Measurements from ENCODE around the gene TNFRSF19. TPM values are rescaled to one million over a fixed set of nuclear protein-coding genes. Genes with fewer than 3 reads are reported as not detected.

Gene TNFRSF19
- total and polyA plus RNA-seq, 4 donors = 0.27 to 2.8 (median 0.91) TPM

- H3K27ac ChIP-seq (ENCODE audit: low read depth in 1 of 2, low read length in 2 of 2) = no peak overlapping the region
- no peaks in the 10 kb centered on the region for H3K36me3 ChIP-seq (ENCODE audit: control insufficient read depth in 4 of 4, insufficient read depth in 3 of 4, low read depth in 1 of 4, low read length in 3 of 4)
- no peaks in the 10 kb centered on the region for H3K9me3 ChIP-seq (ENCODE audit: control insufficient read depth in 4 of 4, low read length in 3 of 4)
- no peaks in the 10 kb centered on the region for H3K4me1 ChIP-seq (ENCODE audit: control insufficient read depth in 4 of 4, insufficient read depth in 4 of 4, low read length in 3 of 4)
- TF ChIP-seq FOXA1 (IDR thresholded peaks at IDR 0.05) = no peak
- no peak for TF ChIP-seq GABPA (IDR thresholded peaks at IDR 0.05 in 1 of 2, conservative IDR thresholded peaks at IDR 0.05 in 1 of 2)
- no peak for TF ChIP-seq RAD21 (IDR thresholded peaks at IDR 0.05)
- no peak for TF ChIP-seq CTCF (IDR thresholded peaks at IDR 0.05; ENCODE audit: low read depth, low read length, missing input control)
- TF ChIP-seq REST (IDR thresholded peaks at IDR 0.05) = no peak
- TF ChIP-seq HNF4G (IDR thresholded peaks at IDR 0.05) = no peak
- no peak for TF ChIP-seq NR2F2 (IDR thresholded peaks at IDR 0.05)
- no peak for TF ChIP-seq MAX (IDR thresholded peaks at IDR 0.05)
- no peak for TF ChIP-seq RXRA (IDR thresholded peaks at IDR 0.05)
- no peak for TF ChIP-seq ZBTB33 (IDR thresholded peaks at IDR 0.05)
- TF ChIP-seq HNF4A (conservative IDR thresholded peaks at IDR 0.05) = no peak
- no peak for TF ChIP-seq YY1 (IDR thresholded peaks at IDR 0.05)
- no peak for TF ChIP-seq ATF3 (IDR thresholded peaks at IDR 0.05)
- H3K9ac ChIP-seq (ENCODE audit: low read depth in 1 of 2, low read length in 2 of 2) = no peak overlapping the region
- H3K4me3 ChIP-seq (ENCODE audit: low read depth in 1 of 3, low read length in 3 of 3) = no peak overlapping the region
- no peaks in the 10 kb centered on the region for H3K27me3 ChIP-seq (ENCODE audit: control insufficient read depth in 4 of 4, insufficient read depth in 4 of 4, low read length in 3 of 4)
- WGBS = 74% methylated on average over 1 of the region's 1 CpG
- DNase-seq (ENCODE audit: low spot score) = no peak
These were observed 28.2 kb downstream of the TNFRSF19 start for GRCh38 chr13:23598369-23598768.

- no peak for DNase-seq (ENCODE audit: low spot score)
- Histone ChIP-seq H3K4me3 (ENCODE audit: low read depth in 1 of 3, low read length in 3 of 3) (no peak overlapping the region), H3K36me3 (ENCODE audit: control insufficient read depth in 4 of 4, insufficient read depth in 3 of 4, low read depth in 1 of 4, low read length in 3 of 4) (no peaks in the 10 kb centered on the region), H3K27me3 (ENCODE audit: control insufficient read depth in 4 of 4, insufficient read depth in 4 of 4, low read length in 3 of 4) (no peaks in the 10 kb centered on the region), H3K9ac (ENCODE audit: low read depth in 1 of 2, low read length in 2 of 2) (no peak overlapping the region), H3K9me3 (ENCODE audit: control insufficient read depth in 4 of 4, low read length in 3 of 4) (no peaks in the 10 kb centered on the region), H3K4me1 (ENCODE audit: control insufficient read depth in 4 of 4, insufficient read depth in 4 of 4, low read length in 3 of 4) (no peaks in the 10 kb centered on the region), H3K27ac (ENCODE audit: low read depth in 1 of 2, low read length in 2 of 2) (no peak overlapping the region)
- 51% methylated on average over 3 of the region's 3 CpGs for WGBS
- TF ChIP-seq RXRA (IDR thresholded peaks at IDR 0.05) (no peak), ZBTB33 (IDR thresholded peaks at IDR 0.05) (no peak), NR2F2 (IDR thresholded peaks at IDR 0.05) (no peak), GABPA (IDR thresholded peaks at IDR 0.05 in 1 of 2, conservative IDR thresholded peaks at IDR 0.05 in 1 of 2) (no peak), ATF3 (IDR thresholded peaks at IDR 0.05) (no peak), REST (IDR thresholded peaks at IDR 0.05) (no peak), EGR1 (IDR thresholded peaks at IDR 0.05; ENCODE audit: low read depth in 2 of 2) (no peak), HNF4G (IDR thresholded peaks at IDR 0.05) (no peak), JUND (IDR thresholded peaks at IDR 0.05) (no peak)
These were observed 29.1 kb downstream of the TNFRSF19 start for GRCh38 chr13:23599083-23599925.

Data from liver (tissue), 9 donors.